Sciatic nerve (tissue), 2 donors: Measurements from ENCODE around the gene GALNT2. TPM values are rescaled to one million over a fixed set of nuclear protein-coding genes. Genes with fewer than 3 reads are reported as not detected.
A peak's percentile ranks its signal among the peaks of the same experiment; 100 is the strongest.

Experiments used
- ATAC-seq: fragments of 200-7000 bp; cut with Tn5 transposase; one replicate; pipeline ENCODE4 v1.9.1; 2020; ENCODE audit warnings: mild to moderate bottlenecking, moderate library complexity
- DNase-seq: peaks from one replicate; pipeline ENCODE4 v3.0.0-alpha.2; 2020; ENCODE audit warnings: low spot score
- intact Hi-C: fragments of 100-400 bp; cut with DNase I; formaldehyde crosslinking; loops from one replicate; pipeline ENCODE4 v1.14.2; 2022
- total RNA-seq: library from RNA; stranded (reverse); fragmentation: NEBNext Ultra II Directional; extraction: Animal tissue kit (Norgen Biotek cat#: 25700); gene quantifications from one replicate; pipeline ENCODE4 v1.2.1, GENCODE V29; 2021
- donor health status: DM: no; HTN: no; CAD: no.
- donor health status: DM: no; HTN: no; CAD: no.

The GALNT2 gene
- total RNA-seq, 1 donor from 2014 or later = 67.3 TPM

DNA sequence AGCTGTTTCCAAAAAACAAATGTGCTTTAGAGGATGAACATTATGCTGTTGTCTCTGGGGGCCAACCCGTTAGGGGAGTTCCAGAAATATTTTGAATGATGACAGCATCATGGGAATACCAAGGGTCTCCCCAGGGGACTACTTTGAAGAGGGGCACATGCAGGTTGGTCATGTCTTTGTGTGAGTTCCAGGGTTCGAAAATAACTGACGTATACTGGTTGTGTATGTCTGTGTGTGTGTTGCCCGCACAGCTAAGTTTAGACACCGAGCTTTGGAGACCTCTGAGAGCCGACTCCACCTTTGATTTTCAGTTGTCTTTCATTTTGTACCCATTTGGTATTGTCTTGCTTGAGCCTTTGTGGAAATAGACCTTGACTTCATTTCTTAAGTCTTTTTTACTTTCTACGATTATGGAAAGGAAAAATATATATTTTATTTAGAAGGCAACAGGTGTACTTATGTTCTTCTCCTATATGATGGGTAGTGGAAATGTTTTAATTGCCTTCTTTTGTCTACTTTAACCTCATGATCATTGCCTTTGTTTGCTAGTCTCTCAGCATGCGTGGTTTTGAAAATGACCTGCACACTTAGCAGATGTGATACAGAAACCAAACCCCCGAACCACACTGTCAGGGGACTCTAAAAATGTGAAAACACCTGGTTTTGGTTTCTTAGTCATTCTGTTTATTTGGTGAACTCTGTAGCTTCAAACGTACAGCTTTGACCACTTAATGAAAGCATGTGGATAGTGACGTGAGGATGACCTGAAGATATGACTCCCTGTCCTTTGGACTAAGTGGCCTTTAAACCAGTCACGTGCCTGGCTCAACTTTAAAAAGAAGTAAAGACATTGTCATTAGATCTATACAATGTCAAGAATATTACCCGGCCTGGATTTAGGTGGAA is 56.5 kb downstream of the GALNT2 start:
- DNase-seq (no peak), ATAC-seq (no peak)
- intact Hi-C loops = no loop called here

DNA sequence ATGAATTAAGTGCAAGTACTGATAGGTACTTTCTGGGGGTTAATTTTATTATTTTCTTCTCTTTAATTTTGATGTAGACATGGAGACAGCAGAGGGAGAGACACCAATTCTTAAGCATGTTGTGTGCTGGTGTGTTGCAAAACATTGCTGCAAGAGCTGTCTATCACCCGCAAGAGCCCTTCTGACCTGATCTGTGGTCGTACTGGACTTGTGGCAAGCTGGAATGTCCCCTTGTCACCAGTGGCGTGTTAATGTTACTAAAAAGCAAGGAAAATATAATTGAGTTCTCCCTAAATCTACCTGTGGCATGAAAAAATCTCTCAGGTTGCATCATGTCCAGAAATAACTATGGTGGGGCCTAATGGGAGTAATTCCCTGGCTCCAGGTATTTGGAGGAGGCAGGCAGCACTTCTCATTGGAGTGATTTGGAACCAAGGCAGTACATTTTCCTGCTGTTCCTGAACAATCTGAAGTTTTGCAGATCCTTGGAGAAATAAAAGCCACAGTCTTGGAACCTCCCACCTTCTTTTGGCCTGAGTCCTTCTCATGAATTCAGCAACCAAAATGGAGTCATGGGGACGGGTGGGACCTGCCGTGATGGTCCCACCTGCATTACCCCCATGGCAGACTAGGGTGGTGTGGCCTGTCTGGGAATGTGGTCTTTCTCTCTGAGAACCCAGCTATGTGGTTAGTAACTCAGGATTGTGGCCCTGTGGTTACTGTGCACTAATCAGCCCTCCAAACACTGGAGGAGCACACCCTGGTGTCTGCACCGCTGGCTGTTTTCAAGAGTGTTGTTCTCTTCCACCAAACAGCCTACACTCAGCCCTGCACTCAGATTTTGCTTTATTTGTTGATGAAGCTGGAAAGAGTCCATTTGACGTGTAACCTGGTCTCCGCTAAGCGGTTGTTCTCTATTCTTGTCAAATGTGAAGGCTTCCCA is 57.4 kb downstream of the GALNT2 start:
- intact Hi-C loops = no loop called here
- ATAC-seq = peak; percentile 11
- no peak for DNase-seq

DNA sequence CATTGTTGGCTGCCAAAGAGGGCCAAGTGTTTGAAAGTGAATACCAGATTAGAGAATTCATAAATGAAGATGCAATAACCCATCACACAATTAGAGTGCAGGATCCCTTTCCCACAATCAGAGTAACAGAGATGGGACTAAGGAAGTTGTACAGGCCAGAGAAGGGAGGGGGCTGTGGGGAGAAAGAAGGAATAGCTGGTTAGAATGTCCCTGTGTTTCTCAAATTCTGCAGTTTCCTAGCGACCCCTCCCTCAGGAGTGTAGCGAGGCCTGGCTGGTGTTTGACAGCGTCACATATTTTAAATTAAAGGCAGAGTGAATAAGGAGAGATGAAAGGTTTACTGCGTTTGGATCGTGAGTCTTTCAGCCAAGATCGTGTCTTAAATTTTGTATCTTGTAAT is 58.1 kb downstream of the GALNT2 start:
- DNase-seq (no peak), ATAC-seq (peak; percentile 18)
- intact Hi-C loops = no loop called here

DNA sequence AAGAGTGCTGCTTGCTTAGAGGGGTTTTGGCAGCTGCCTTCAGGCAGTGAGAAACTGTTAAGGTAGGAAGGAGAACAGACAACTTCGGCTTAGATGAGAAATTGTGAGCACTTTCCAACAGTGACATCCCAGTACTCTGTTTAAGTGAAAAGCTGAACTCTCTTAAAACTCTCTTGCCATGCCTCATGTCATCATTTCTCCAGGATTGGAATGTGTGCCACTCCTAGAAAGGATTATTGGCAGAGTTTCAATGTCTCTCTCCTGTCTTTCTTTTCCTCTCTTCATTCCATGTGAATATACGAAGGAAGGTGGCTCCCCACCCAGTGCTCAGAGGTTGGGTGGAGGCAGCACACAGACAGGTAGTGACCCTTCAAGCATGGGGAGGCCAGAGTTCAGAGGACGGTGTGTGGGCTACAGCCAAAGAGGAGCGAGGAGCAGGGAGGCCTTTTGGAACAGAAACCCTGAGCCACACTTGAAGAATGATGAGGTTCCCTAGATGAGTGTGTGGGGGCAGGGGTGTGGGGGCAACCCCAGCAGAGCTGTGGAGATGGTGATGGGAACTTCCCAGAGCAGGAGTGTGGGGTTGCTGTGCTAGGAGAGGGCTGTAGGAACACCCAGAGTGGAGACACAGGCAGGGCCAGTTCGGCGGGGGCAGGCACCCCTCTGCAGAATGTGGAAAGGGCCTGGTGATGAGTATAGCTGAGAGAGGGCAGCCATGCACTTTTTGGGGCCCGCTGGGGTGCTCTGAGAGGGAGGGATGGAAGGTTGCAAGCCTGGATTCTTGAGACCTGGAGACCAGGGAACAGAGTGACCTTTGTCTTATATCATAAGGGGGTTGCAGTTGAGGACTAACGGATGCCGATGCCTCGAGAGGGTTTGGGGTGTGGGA is 58.8 kb downstream of the GALNT2 start:
- ATAC-seq = peak; percentile 30
- intact Hi-C loops = no loop called here

DNA sequence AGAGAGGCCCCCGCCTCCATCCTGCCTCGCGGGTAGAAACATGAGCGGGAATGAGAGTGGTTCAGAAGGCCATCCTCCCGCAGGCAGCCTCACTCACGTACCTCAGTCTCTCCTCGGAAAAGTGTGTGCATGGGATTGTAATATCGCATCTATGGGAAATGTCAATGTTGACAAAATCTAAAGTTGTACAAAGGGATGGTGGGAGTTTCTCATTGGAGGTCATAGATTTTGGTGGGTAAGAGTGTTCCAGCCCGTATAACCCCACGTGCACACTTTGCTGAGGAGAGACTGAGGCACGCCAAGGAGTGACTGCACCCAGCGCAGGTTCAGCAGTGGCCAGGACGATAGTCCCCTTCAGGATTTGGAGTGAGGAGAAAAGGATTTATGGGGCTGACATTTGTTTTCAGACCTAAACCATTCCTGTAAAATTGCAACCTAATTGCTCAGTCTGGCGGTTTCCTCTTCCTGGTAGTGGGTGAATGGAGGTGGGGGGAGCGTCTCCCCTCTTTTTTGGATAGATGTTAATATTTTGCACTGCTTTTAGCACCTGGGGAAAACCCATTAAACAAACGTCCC is 59.6 kb downstream of the GALNT2 start:
- ATAC-seq (no peak), DNase-seq (no peak)
- intact Hi-C loops = no loop called here

More for the DNA sequence above, 58.8 kb downstream of the GALNT2 start:
- no peak for DNase-seq

DNA sequence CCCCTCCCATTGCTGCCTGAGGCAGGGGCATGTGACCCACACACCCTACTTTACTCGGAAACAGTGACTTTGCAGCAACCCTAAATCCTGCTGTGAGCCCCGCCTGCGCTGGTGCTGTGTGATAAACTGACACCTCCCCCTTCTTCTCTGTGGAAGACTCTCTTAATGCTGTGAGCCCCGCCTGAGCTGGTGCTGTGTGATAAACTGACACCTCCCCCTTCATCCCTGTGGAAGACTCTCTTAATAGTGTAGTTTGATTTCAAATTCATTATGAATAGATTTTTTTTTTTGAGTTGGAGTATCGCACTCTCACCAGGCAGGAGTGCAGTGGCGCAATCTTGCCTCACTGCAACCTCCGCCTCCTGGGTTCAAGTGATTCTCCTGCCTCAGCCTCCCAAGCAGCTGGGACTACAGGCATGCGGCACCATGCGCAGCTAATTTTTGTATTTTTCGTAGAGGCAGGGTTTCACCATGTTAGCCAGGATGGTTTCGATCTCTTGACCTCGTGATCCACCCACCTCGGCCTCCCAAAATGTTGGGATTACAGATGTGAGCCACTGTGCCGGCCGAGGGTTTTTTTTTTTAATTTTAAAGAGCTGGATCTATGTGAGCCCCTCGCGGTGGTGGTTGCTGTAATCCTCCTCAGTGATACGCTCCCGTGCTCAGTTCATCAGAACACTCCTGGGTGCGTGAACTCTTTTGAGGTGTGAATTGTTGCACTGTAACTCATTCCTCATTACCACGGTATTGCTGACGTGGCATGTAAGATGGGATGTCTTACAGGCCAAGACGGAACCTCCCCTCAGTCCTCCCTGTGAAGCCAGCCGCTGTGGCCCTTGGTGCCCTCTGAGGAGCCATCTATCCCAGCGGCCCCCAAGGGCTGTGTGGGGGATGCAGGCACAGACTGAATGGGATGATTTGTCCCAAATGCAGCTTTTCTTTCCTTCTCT is 60.3 kb downstream of the GALNT2 start:
- intact Hi-C loops = no loop called here
- ATAC-seq (no peak), DNase-seq (no peak)

DNA sequence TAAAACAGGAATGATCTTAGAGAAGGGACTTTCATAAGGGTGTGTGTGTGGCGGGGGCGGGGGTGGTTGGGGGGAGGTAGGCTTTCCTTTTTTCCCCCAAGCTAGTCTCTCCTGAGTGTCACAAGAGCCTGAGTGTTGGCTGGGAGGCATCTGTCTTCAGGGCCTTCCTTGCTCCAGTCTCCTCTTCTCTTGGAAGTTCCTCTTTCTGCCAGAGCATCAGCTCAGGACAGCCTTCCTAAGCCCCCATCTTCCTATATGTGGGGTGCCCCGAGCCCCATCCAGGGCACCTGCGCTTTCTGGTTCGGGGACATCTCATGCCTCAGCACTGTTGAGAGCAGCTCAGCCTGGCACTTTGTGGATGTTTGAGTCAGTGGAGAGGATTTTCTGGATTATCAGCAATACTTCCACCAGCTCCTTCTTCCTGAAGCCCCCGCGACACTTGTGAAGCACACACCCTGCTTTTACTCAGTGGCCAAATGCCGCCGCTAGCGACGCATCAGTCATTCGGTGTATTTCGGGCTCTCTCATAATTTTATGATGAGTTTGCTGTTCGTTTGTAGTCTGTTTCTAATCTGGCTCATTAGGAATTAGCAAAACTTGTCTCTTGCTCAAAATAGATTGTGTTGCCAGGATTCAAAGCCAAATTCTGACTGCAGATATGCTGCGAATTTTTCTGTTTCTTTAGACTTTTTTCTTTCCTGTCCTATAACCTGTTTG is 61.7 kb downstream of the GALNT2 start:
- DNase-seq = no peak
- intact Hi-C loops = no loop called here
- no peak for ATAC-seq

DNA sequence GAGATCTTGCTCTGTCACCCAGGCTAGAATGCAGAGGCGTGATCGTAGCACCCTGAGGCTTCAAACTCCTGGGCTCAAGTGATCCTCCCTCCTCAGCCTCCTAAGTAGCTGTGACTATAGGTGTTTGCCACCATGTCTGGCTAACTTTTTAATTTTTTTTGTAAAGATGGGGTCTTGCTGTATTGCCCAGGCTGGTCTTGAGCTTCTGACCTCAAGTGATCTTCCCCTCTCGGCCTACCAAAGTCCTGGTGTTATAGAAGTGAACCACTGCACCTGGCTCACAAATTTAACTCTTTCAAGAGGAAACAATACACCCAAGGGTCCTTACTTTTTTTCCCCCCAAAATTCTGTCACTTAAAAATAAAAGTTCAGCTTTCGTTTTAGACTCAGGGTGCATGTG is 62.3 kb downstream of the GALNT2 start:
- ATAC-seq (no peak), DNase-seq (no peak)
- intact Hi-C loops = no loop called here

DNA sequence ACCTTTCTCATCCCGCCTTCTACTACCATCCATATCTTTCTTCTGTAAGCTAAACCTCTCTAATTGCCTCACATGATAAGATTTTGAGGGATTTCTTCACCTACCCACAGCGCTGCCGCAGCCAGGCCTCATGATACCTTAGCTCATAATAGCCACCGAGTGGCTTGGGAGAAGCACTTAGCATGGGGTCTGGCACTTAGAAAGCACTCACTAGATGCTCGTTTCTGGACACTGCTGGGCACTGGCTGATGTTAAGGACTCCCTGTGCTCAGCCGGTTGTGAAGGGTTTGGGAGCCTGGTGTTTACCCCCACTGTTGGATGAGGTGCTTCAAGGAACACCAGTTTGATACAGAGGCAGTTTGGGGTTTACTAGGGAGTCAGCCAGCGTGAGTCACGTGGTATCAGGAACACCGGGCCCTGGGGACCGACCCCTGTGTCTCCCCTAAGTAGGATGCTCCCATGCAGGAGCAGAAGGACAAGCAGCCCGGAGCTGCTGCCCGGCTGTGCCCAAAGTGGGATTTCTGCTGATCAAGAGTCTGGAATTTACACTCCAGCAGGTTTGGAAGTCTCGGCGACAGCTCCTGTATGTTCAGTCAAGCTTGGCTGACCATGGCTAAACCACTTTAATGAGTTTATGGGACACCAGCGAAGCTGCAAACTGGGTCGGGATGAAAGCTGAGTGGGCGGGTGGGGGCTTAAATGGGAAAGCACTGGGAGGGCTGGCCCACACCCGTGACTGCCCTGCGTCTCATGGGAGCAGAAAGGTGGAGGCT is 63.3 kb downstream of the GALNT2 start:
- DNase-seq (no peak), ATAC-seq (no peak)
- intact Hi-C loops = no loop called here

DNA sequence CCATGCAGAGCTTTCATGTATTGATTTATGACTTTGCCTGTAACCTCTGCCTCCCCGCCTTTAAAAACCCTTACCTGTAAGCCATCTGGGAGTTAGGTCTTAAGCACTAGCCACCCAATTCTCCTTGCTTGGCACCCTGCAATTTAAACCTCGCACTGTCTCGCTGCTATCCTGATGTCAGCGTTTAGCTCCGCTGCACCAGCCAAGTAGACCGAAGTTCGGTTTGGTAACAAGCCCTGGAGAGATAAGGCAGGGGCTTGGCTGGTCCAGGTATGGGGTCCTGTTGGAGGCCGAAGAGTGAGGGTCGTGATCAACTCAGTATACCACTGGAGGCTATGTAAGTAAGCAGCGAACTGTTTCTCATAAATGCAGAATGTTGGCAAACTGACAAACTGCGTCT is 64.4 kb downstream of the GALNT2 start:
- intact Hi-C loops = no loop called here
- DNase-seq = no peak

DNA sequence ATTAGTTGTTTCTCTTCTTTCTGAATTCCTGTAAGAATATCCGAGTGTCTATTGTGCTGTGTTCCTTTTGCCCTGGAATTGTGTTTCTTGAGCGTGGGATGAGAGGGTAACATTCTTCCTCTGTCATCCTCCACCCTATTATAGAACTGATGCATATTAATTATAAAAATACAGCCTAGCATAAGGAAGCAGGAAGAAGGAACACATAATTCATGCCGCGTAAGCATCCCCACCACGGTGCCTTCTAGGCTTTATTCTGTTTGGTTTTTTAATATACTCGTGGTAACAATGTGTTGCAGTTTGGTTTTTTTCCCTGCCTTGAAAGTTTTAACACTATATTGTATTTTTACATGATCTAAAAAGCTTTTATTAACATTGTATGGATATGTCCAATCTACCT is 65.7 kb downstream of the GALNT2 start:
- intact Hi-C loops = no loop called here
- ATAC-seq = no peak
- DNase-seq = no peak

More for the DNA sequence above, 64.4 kb downstream of the GALNT2 start:
- ATAC-seq = no peak

DNA sequence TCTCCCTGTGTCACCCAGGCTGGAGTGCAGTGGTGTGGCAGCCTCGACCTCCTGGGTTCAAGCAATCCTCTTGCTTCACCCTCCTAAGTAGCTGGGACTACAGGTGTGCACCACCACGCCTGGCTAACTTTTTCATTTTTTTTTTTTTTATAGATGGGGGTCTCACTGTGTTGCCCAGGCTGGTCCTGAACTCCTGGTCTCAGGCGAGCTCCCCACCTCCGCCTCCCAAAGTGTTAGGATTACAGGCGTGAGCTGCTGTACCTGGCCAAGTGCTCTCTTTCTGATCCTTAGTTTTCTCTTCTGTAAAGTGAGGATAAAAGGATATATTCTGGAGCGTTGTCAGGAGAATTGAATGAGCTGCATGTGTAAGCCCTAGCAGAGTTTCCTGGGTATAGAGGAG is 68.7 kb downstream of the GALNT2 start:
- DNase-seq = no peak
- intact Hi-C loops = no loop called here
- no peak for ATAC-seq

DNA sequence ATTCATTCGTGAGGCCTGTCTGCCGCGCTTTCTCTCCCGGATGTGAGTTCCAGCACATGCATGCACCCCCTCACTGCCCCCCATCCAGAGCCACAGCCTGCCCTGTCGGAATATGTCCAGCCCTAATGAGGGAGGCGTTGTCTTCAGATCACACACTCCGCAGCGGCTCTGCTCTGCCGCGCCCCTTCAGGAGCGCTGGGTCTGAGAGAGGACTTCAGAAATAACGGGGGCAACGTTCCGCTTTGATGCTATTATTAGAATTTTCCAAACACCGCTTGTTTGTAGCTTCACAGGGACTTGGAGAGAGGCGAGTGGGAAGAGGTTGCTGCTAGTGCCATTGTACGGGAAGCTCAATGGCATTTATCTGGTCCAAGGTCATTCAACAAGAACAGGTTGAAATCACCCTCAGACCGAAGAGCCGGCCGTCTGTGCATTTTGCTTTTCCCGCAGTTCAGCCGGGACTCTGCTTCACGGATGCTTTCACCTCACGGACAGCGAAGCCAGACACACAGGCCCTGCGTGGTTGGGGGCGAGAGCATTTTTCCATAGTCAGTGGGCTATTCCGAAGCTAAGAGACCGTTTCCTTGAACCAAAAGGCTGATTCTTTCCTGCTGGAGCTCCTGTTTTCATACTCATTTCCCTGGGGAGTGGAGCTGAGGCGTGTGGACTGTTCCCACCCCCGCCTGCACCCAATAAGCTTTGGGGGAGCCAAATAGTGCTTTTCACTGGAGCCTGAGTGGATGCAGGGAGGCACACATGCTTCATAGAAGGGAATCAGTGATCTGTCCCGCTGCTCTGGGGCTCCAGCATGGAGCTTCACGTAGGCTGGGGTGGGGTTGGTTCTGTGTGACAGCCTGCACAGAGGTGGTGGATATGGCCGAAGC is 69.7 kb downstream of the GALNT2 start:
- ATAC-seq (peak; percentile 74), DNase-seq (no peak)
- intact Hi-C loops = no loop called here

DNA sequence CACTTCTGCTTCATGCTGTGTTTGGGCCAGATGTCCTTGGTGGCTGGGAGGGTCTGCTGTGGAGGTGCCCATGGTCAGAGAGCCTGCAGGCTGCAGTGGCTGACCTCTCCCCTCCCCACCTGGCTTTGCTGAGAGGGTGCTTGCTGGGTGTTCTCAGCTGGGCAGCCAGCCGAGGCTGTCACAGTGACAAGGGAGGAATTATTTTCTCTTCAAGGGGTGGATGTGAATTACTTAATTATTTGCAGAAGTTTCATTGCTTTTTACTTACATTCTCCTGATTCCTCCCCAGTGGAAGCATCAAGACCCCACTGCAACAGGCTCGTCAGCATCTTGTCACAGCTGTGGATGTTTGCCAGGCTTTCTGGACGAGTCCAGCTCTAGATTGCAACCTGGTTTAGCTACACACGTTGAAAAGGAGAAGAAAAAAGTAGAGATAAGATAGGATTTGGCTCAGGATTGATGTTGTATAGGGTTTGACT is 70.3 kb downstream of the GALNT2 start:
- no peak for ATAC-seq
- intact Hi-C loops = no loop called here
- no peak for DNase-seq

DNA sequence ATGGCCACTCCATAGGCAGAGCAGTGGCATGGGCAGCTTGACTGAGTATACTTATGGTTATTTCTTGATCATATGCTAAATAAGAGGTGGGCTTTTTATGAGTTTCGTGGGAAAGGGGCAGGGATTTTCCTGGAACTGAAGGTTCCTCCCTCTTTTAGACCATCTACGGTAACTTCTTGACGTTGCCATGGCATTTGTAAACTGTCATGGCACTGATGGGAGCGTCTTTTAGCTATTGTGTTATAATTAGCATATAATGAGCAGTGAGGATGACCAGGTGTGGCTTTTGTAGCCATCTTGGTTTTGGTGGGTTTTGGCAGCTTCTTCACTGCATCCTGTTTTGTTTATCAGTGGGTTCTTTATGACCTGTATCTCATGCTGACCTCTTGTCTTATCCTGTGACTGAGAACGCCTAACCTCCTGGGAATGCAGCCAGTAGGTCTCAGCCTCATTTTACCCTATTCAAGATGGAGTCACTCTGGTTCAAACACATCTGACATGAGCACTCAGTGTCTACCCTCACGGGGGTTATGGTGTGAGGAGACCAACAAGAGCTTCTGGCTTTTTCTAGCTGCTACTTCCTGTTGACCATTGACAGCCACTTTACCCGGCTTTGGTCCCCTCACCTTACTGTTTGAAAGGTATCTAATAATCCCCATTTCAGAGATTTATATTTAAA is 71.7 kb downstream of the GALNT2 start:
- no peak for DNase-seq
- no peak for ATAC-seq
- intact Hi-C loops = no loop called here
